Measurements from ENCODE around the gene PPME1.

PPME1 gene

DNA sequence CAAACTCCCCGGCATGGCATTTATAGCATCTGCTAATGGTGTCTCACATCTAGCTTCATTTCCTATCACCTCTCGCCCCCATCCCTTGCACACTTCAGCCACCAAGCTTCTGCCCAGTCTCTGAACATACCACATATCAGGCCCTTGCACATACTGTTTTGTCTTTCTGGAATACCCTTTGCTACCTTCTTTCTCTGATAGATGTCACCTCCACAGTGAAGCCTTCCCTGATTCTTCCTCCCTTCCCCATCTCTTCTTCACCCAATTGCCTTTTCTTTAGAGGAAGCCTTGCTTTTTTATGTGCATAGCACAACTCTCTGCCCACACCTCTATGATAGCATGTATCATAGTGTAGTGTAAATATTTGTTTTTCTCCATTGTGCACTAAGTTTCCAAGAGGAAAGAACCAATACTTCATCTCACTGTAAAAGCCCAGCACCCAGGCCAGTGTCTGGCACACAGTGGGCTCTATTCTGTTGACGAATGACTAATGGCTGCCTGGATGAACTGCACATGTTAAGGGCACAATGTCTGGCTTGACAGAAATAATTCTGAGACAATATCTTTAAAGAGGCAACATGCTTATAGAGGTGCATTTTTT, 112.6 kb downstream of the PPME1 start:
- no peak for DNase-seq

DNA sequence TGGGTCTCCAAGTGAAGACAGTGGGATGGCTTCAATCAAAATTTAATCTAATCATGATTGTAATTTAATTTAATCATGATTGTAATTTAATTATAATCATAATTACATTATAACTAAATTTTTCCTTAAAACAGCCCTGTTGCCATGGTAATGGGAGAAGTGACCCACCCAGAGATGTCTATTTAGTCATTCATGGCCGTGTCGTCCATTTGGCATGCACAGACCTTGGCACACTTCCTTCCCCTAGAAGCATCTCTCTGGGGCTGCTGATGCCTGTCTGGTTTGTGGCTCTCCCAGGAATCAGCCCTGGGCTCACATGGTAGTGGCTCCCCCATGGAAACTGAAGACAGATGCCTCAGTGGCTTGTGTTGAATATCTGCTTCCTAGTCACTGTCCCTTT, 113.4 kb downstream of the PPME1 start:
- no peak for DNase-seq

DNA sequence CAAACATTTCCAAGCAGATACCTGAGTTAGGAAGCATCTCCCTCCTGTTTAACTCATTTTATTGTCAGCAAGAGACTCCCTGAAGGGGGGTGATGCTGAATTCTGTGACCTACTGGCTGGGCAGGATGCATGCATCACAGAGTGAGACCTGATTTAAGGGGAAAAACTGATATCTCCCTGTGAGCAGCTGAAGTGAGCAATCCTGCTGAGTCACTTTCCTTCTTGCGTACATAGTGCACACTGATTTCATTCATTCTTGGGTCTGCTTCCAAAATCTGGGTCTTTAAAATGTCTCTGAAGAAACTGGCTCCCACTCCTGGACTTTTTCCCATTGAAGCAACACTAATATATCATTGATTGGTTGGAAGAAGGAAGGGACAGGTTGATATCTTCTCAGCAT, 117.1 kb downstream of the PPME1 start:
- no peak for DNase-seq

DNA sequence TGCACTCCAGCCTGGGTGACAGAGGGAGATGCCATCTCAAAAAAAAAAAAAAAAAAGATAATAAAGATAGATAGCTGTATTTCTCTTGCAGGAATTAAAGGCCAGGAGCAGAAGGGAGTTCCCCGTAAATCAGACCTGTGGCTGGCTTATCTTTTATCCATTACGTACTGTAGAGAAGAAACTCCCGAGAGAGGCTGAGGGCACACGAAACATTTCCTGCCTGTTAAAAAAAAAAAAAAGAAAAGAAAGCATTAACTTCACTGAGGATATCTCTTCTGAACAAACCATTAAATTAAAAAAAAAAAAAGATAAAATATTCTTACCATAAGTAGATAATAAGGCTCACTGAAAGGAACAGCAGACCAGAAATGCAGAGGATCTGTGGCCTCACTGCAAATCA, 117.8 kb downstream of the PPME1 start:
- no peak for DNase-seq

DNA sequence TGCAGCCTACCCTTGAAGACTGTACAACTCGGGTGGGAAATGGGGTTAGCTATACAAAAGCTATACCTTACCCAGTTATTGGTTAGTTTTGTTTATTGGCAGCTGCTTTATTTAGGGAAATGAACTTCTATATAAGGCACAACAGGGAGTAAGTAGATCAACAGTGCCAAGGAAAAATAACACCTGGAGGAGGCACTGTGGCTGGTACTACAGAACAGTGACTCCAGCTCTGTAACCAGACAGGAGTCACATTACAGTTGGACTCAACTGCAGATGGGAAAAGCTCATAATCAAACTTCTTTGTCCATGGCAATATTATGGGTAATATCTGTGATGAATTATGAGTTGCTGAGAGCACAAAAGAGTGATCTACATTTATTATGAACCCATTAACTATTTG, 126.4 kb downstream of the PPME1 start:
- no peak for DNase-seq

DNA sequence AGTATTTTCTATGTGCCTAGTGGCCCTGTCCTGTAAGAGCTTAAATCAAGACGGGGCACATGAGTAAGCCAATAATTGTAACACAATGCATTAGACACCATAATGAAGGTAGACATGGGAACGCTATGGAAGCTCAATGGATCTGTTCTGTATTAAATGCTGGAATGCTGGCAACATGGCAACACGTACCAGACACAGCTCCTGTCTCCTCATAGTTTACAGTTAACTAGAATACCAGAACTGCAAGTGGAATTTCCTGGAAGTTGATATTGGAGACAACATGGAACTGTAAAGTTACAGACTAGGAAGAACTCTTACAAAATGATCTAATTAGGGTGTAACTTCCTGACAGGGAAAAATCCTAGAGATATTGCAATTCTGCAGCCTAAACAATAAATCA, 127.9 kb downstream of the PPME1 start:
- no peak for DNase-seq

All from eye (tissue), 1 donor.